GM12873 (cell line): Measurements from ENCODE around the gene PRKG1.

ENCODE experiments used
- TF ChIP-seq, protein P1 (sequence below): IDR thresholded peaks from 2 replicates; pipeline ENCODE4 v1.5.1; 2012; ENCODE audit warnings: low read depth, mild to moderate bottlenecking, moderate library complexity, low read length, control low read depth; ENCODE audit not compliant: insufficient read depth; ENCODE audit errors: missing control alignments

Gene PRKG1

GRCh38 chr10:51406581-51406980 is 332.3 kb downstream of the PRKG1 start:
- TF ChIP-seq, protein P1, sequence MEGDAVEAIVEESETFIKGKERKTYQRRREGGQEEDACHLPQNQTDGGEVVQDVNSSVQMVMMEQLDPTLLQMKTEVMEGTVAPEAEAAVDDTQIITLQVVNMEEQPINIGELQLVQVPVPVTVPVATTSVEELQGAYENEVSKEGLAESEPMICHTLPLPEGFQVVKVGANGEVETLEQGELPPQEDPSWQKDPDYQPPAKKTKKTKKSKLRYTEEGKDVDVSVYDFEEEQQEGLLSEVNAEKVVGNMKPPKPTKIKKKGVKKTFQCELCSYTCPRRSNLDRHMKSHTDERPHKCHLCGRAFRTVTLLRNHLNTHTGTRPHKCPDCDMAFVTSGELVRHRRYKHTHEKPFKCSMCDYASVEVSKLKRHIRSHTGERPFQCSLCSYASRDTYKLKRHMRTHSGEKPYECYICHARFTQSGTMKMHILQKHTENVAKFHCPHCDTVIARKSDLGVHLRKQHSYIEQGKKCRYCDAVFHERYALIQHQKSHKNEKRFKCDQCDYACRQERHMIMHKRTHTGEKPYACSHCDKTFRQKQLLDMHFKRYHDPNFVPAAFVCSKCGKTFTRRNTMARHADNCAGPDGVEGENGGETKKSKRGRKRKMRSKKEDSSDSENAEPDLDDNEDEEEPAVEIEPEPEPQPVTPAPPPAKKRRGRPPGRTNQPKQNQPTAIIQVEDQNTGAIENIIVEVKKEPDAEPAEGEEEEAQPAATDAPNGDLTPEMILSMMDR, result no peak

DNA sequence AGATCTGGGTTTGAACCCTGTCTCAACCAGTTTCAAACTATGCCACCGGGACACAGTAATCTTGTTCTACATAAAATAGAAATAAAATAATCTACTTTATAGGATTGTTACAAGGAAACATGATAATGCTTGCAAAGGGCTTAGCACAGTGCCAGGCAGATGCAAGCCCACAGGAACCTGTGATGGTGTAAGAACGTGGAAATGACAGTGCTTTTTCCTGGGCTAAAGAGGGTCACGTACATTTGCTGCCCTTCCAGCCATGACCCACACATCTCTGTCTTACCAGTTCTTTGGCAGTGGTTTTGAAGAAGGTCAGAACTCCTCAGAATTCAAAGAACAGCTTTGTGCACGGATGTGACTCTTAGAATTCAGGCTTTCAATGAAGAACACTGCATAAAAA is 342.2 kb downstream of the PRKG1 start:
- TF ChIP-seq, protein P1, result no peak

DNA sequence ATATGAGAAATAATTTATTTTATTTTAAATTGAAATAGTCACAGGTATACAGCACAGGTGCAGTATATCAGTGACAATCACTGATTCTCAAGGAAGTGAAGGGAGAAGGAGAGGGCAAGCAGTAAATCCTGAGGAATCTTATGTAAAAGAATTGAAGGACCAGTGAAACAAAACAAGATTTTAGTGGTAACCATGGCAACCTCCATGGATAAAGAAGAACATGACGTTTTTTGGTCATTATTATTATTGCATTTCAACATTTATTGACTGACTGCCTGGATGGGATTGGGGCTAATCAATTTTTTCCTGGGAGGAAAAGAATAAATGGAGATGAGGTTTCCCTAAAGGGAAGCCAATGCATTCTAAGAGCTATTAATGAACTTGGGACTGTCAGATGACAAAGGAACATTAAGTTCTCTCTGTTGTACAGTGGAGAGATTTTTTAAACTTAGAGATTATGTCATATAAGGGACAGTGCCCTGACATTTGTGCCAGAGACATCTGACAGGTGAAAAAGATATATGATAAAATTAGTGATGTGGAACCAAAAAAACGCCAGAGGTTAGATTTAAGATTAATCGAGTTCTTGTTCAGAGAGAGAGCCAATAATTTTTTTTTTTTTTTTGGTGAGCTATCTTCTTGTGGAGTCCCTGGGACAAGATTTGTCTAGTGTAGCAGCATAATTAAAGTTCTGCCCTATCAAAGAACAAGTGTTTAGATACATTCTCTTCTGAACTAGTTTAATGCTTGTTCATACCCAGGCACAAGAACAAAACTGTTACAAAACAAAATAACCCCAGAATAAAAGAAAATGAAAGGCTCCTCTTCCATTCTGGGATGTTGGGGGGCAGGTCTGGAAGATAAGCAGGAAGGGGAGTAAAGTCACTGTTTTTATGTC is 345.2 kb downstream of the PRKG1 start:
- TF ChIP-seq, protein P1, result no peak

- TF ChIP-seq, protein P1, result no peak
These were observed 347.6 kb downstream of the PRKG1 start for GRCh38 chr10:51421853-51422252.

GRCh38 chr10:51422311-51423120 is 348.2 kb downstream of the PRKG1 start:
- TF ChIP-seq, protein P1, result peak; percentile 71

DNA sequence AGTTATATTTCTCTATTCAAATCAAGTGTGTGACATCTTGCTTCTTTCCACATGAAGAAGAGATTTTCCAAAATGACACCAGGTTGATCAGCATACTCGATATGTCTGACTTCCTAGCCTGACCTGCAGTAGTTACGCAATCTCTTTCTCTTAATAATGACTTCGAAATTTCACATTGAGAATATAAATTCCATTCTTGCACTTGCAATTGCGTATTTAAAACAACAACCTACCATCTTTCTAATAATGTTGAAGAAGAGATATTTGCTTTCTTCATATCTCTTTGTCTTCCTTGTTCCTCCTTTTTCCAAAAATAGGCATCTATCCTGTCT is 348.8 kb downstream of the PRKG1 start:
- TF ChIP-seq, protein P1, result no peak

DNA sequence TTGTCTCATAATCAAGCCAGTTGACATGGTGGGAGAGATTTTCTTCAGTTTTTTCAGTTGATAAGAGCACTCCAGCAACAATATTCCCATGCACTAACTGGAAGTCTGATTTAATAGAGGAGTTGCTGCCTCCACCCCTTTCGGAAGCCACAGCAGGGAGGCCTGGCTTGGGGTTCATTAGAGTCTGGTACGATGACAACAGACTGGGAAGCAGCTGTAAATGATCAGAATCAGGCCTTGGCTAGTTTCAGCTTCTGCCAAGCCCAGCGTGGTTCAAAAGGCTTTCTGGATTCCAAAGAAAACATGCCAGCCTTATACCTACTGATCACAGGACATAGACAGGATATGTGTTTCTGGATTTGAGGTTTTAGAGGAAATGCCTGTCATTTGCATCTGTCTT is 351.1 kb downstream of the PRKG1 start:
- TF ChIP-seq, protein P1, result no peak
